RWPE1 (cell line): ENCODE results near the gene HECW1.
"Not testable (repeated sequence)": the region's sequence is repeated elsewhere in the genome, so short reads cannot be mapped to it uniquely, and the experiment has no call there.

Experiments
- CTCF ChIA-PET: fragments of 350-600 bp; sonication (Branson Sonifier 250); formaldehyde crosslinking; extraction: SDS; loops from one replicate; lab custom pipeline; 2021; lab: Yijun Ruan, JAX
- POLR2A ChIA-PET: fragments of 400-600 bp; formaldehyde crosslinking; extraction: SDS; loops from one replicate; lab custom pipeline; 2020; ENCODE audit warnings: antibody characterized with exemption; ENCODE audit not compliant: low non-redundant PET; lab: Yijun Ruan, JAX
- DNase-seq: peaks from one replicate; pipeline ENCODE4 v3.0.0; 2012; ENCODE audit warnings: low spot score
- H3K27ac ChIP-seq: fragments of 450-650 bp; 2 replicates; pipeline ENCODE4 v1.5.1; 2017
- CTCF ChIP-seq: fragments of 450-650 bp; conservative IDR thresholded peaks from 2 replicates; pipeline ENCODE4 v1.5.1; 2017; ENCODE audit warnings: low read depth, mild to moderate bottlenecking

Gene HECW1

GRCh38 chr7:43112459-43112940, at the start of gene HECW1:
Gene HECW1, plus strand, starts transcription at chr7:43112647. Its CDS starts 131,259 bp downstream, at chr7:43243906.
- CTCF ChIA-PET: interaction anchor here (1.0 kb wide), 1 partner anchor 342 kb away, joined by 3 read pairs; no protein-coding TSS in a partner anchor
- no peak for TF ChIP-seq CTCF
- DNase-seq: no peak
- no peak within 1 kb of the TSS for H3K27ac ChIP-seq
- POLR2A ChIA-PET: no interaction called here

- no peak overlapping the region for H3K27ac ChIP-seq
- ChIA-PET POLR2A (no interaction called here), CTCF (interaction anchor here (0.6 to 1.0 kb wide), 3 partner anchors 8 to 212 kb away, joined by 3 to 5 read pairs (median 3); no protein-coding TSS in a partner anchor)
- no peak for DNase-seq
- 0 out of 2 replicates have a peak, but pooled peaks have one; percentile 11 for TF ChIP-seq CTCF
Observed at GRCh38 chr7:43071604-43072003, 40.8 kb upstream of the HECW1 start.

- DNase-seq: no peak
- ChIA-PET CTCF (interaction anchor here (0.7 kb wide), 1 partner anchor 173 kb away, joined by 3 read pairs; no protein-coding TSS in a partner anchor), POLR2A (no interaction called here)
- no peak for TF ChIP-seq CTCF
- no peak overlapping the region for H3K27ac ChIP-seq
Observed at GRCh38 chr7:43072530-43072929, 39.9 kb upstream of the HECW1 start.

GRCh38 chr7:43073811-43074210, 38.6 kb upstream of the HECW1 start:
- H3K27ac ChIP-seq, CTCF ChIA-PET, DNase-seq, POLR2A ChIA-PET: not testable (repeated sequence)

GRCh38 chr7:43076189-43076605, 36.2 kb upstream of the HECW1 start:
- POLR2A ChIA-PET: no interaction called here
- CTCF ChIA-PET: no interaction called here
- no peak for TF ChIP-seq CTCF
- no peak overlapping the region for H3K27ac ChIP-seq
- DNase-seq: no peak

- no peak for DNase-seq
- CTCF ChIA-PET: no interaction called here
- no peak overlapping the region for H3K27ac ChIP-seq
- POLR2A ChIA-PET: no interaction called here
- no peak for TF ChIP-seq CTCF
Observed at GRCh38 chr7:43076606-43077005, 35.8 kb upstream of the HECW1 start.

GRCh38 chr7:43077285-43077684, 35.2 kb upstream of the HECW1 start:
- CTCF ChIA-PET: no interaction called here
- DNase-seq: no peak
- H3K27ac ChIP-seq: no peak overlapping the region
- POLR2A ChIA-PET: no interaction called here
- TF ChIP-seq CTCF: no peak
